GM19238 (cell line): ENCODE data around the gene NFIB.
A peak's percentile ranks its signal among the peaks of the same experiment; 100 is the strongest.

Experiments used
- DNase-seq: peaks from one replicate; pipeline ENCODE4 v3.0.0; 2011; ENCODE audit warnings: low spot score; ENCODE audit not compliant: insufficient read length

NFIB gene

GRCh38 chr9:14158136-14158813 lies 155.7 kb downstream of the NFIB start:
- DNase-seq: no peak

DNA sequence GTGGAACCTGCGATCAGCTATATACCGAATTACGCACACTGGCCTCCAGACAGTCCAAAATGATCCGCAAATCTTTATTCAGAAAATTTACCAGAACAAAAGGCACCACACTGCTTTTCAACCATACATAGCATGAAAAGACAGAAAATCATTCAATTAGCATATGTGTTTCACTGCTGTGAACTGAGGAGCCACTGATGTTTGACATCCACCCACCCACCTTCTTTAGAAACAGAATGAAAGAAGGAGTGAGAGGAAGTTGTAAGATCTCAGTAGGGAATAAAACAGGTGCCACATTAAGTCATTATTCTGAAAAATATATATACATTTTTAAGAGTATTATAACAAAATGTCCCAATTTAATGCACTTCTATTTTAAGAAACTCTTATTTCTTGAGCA lies 156.8 kb downstream of the NFIB start:
- DNase-seq: no peak

DNA sequence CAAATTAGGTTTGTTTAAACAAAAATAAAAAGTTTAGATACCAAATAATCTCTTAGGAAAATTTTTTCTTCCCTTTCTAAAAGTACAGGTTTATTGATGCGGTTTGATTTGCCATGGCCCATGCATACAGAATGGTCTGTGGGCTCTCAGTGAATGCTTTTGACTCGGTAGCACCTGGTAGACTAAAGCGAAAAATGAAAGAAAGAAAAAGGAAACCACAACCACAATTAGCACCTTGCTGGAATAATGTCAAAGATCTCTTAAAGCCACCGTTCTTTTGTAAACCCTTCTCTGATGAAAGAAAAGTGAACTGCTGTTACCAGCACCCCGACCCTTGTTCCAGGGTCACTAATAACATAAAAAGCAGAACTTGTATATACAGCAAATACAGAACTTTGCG lies 157.9 kb downstream of the NFIB start:
- peak; percentile 3 for DNase-seq

GRCh38 chr9:14155237-14155636 lies 158.7 kb downstream of the NFIB start:
- no peak for DNase-seq

- DNase-seq: no peak
These were observed 160.6 kb downstream of the NFIB start for GRCh38 chr9:14153310-14153720.

- DNase-seq: no peak
These were observed 162.5 kb downstream of the NFIB start for GRCh38 chr9:14151451-14151850.

DNA sequence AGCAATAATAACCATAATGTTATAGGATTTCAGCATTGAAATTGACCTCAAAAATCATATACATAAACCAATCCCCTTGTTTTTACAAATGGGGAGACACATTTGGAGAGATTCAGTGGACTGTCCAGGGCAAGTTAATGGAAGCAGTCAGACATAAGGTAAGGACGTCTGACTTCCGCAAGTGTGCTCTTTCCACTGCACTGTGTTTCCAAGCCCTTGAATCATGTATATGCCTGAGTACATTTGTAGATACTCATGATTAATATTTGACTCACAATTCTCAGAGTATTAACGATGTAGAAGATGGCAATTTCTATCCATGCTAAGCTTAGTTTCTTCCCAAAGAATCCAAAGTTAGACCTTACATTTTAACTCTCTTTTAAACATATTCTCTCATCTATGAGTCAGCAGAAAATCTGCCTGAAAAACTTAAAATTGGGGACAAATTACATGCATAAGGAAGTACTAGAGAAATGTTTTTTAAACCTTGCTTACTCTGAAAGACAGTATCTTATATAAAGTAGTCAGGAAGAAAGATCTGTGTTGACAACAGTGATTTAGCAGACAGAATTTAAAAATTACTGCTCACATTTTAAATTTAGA lies 165.3 kb downstream of the NFIB start:
- DNase-seq: no peak

- no peak for DNase-seq
These were observed 166.2 kb downstream of the NFIB start for GRCh38 chr9:14147738-14148137.

DNA sequence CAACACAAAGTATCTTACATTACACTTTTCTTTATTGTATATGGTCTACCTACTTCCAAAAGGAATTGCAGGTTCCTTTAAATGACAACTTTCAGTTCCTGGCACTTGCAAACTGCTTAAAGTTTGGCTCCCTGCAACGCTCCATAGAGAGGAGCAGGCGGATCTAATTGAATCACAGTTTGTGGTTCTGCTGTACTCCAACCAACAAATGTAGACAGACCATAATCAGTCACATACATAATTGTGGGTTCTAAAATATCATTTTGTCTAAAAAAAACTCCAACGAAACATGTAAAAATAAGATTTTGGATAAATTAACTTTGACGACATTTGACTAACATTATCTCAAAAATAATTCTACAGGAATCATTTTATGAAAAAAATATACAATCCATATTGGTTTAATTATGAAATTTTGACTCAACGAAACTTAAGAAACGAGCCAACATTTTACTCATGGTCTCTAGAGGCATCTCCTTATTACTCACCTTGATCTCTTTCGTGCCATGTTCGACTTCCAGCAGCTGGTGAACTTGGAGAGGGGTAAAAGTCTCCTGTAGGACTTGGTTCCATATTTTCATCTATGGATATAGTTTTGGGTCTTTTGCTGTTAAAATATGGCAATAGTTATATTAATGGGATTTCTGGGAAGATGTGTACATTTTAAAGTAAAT lies 167.6 kb downstream of the NFIB start:
- no peak for DNase-seq

DNA sequence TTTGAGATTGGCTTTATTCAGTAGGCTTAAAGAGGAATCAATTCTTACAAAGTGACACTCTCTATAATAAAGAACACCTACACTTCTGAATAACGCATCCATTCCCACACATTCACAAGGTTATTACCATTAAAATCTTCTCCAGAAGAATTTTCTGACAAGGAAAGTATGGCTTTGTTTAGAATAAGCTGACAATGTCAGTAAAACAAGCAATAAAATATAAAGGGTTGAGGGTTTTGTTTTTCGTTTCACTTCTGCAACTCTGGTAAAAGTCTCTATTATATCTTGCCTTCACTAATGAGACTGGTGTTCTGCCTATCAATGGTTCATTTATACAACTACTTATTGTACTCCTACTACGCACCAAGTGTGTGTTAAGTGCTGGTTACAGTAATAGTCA lies 169.7 kb downstream of the NFIB start:
- no peak for DNase-seq

- no peak for DNase-seq
These were observed 172.2 kb downstream of the NFIB start for GRCh38 chr9:14141699-14142098.

DNA sequence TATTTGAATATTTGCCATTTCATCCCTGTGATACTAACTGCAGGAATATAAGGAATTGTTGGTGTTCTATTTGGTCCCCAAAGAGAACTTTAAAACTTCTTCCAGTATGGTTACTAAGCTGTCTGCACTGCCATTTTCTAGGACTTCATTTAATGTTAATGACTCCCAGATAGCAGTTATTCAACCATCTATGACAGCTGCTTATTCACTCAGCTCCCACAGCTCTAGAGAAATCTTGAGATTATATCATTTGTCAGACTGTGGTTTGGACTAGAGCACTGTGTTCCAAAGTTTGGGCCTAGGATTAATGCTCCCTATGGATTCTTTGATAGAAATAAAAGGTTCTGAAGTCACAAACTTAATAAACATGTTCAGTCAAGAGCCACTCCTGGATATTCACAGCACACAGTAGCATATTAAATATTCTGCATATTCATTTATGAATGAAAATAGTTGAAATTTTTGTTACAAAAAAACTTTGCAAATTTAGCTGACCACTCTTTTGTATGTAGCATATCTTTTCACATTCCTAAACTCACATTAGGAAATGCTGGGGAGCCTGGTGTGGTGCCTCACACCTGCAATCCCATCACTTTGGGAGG lies 173.7 kb downstream of the NFIB start:
- DNase-seq: no peak

DNA sequence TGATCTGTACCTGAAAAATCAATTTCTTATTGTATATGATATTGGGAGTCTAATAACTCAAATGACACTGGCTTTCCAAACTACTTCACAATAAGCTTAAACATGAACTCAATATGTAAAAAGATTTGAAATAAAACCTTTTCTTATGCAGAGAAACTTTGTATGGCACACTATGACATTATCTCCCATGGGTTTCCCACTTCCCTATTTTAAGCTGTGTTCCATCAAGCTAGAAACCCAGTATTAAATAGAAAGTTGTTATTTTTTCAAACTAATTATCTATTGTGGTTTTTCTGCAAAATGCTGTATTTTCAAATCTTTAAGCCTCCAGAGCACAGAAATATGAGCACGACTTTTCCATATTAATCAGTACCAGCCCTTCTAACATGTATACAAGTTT lies 174.7 kb downstream of the NFIB start:
- DNase-seq: no peak

GRCh38 chr9:14136646-14137370 lies 177.1 kb downstream of the NFIB start:
- no peak for DNase-seq

DNA sequence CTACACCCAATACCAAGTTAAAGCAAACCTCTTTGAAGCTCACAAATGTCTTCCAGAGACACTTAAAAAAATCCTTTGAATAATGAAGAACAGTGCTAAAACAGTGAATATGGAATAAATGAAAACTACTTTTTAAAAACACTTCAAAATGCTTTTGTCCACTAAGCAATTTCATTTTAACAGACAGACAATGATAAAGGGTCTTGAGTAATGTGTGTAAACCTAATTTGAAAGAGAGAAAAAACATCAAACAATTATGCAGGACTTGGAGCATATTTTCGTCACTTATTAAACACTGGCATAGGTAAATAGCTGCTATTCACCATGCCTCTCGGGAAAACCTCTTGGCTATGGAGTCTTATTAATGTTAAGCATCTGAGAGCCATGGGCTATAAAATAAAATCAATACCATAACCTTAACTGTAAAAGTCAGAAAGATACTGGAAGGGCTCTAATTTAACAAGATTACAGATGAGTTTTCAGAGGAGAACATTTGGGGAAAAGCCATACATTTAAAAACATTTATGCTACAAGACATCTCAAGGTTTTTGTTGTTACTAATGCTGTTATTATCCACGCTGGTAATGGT lies 177.8 kb downstream of the NFIB start:
- no peak for DNase-seq

- no peak for DNase-seq
These were observed 178.5 kb downstream of the NFIB start for GRCh38 chr9:14135421-14135820.

DNA sequence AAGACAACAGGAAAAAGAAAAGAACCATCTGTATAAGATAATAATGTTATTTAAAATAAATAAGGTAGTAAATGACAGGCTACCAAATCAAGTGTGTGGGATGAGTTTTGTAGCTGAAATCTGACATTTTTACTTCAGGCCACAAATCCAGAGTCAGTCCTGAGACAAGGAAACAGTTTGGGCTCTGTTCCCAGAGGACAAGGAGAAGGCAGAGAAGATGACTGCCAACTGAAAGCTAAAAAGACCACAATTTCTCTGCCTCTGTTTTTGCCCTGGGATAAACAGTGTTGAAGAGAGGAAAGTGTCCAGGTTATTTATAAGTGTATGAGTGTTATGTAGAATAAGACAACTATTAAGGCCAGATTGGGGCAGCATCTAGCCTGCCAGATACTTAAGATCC lies 180.5 kb downstream of the NFIB start:
- DNase-seq: no peak

DNA sequence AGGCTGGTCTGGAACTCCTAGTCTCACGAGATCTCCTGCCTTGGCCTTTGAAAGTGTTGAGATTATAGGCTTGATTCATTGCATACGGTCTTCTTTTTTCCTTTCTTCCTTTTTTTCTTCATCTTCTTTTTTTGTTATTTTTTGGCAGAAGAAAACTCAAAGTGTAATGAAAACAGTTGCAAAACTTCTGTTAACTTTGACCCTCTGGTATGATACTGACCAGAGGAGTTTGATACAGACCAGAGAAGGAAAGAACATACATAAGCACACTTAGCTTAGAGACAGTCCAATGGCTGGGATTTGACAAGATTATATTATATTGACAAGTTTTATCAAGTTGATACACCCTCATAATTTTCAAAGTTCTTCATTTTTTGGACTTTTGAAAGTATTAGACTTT lies 181.2 kb downstream of the NFIB start:
- DNase-seq: no peak

DNA sequence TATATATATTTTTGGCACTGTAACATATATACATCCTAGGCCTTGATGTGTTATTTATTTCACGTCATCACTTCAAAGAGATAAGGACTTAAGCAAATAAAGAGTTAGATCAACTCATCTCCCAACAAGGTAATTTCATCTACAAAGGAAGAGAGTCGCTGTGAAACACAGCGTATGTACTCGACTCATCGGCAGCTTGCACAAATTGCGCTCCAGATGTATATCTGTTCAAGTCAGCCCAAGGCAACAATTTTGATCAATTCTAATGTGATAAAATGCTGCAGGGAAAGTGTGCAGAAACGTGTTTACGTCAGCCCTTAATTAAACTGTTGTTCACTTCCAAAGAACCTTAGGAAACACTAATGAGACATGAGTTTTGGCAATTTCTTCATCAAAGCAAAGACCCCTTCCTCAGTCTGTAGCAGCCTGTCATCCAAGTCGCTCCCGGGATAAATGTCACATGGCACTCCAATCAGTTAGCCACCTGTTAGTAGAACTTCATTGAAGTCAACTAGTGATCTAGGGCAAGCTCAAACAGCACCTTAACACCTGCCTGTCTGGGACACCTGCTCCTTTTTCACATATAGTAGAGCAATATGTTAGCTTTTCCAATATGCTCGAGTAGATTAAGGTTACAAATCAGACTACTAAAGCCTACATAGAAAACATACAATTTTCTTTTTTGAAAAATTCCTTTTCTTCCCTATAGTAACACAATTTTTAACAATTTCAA lies 182.4 kb downstream of the NFIB start:
- no peak for DNase-seq

- DNase-seq: no peak
These were observed 186.3 kb downstream of the NFIB start for GRCh38 chr9:14127656-14128055.
